ENCODE measurements around the gene EVA1A.
A peak's percentile ranks its signal among the peaks of the same experiment; 100 is the strongest.

EVA1A gene

DNA sequence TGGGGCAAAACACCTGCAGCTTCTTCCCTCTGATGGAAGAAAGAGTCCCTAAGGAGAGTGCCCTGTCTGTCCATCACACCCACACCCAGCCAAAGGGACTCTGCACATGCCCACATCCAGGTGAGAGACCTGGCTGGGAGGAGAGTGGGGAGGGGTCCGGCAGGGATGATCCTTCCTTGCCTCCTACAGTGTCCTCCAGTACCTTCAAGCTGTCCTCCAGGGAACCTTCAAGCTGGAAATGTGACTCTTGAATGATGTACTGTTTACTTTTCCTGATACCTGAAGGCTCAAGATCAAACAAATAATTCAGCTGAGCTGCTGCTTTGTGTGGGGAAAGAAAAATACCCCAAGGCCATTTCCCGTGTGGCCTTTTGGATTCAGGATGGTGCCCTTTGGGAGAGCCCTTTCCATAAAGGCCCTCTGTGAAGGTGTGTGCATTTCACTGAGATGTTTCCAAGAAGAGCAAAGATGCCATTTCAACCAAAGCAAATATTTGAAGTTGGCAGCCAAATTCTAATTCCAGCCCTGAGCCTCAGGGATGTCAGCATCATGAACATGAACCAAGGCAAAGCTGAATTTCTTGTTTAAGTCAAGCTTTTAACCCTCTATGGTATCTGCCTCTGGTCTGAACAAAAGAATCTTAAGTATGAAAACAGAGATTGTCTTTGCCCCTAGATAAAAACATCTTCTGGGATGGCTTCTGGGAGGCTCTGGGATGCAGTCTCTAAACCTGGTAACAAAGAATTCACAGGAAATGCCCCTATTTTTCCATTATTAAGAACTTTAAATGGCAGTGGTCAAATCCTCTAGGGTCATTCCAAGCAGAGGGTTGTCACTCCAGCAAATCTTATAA lies 11.1 kb downstream of the EVA1A start:
- no peak for DNase-seq (ENCODE audit: low read depth)
- H3K9ac ChIP-seq (ENCODE audit: low read length): no peak overlapping the region
- H3K4me1 ChIP-seq (ENCODE audit: control insufficient read depth, insufficient read depth, low read length): peaks cover 8% of the 10 kb centered on the region
- no peaks in the 10 kb centered on the region for H3K36me3 ChIP-seq (ENCODE audit: control insufficient read depth, insufficient read depth, low read length, severe bottlenecking)
- no peaks in the 10 kb centered on the region for H3K27me3 ChIP-seq (replicated peaks; ENCODE audit: control insufficient read depth, insufficient read depth, low read length)
- H3K4me3 ChIP-seq (ENCODE audit: low read length): no peak overlapping the region
- no peaks in the 10 kb centered on the region for H3K9me3 ChIP-seq (ENCODE audit: control insufficient read depth, low read length)

DNA sequence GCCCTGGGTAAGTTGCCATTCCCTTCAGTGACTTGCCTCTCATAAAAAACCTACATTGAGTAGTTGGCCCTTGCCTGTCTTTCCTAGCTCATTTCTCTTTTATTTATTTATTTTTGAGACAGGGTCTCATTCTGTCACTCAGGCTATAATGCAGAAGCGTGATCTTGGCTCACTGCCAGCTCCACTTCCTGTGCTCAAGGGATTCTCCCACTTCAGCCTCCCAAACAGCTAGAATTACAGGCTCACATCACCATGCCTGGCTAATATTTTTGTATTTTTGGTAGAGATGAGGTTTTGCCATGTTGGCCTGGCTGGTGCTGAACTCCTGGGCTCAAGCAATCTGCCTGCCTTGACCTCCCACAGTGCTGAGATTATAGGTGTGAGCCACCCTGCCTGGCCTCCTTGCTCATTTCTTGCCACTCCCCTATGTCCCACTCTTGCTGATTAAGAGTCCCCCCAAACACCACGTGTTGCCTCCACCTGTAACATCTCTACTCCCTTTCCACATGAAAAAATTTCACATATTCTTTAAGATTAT lies 12.6 kb downstream of the EVA1A start:
- H3K4me3 ChIP-seq (ENCODE audit: low read length): no peak overlapping the region
- H3K9me3 ChIP-seq (ENCODE audit: control insufficient read depth, low read length): no peaks in the 10 kb centered on the region
- peaks cover 2% of the 10 kb centered on the region for H3K4me1 ChIP-seq (ENCODE audit: control insufficient read depth, insufficient read depth, low read length)
- no peaks in the 10 kb centered on the region for H3K27me3 ChIP-seq (replicated peaks; ENCODE audit: control insufficient read depth, insufficient read depth, low read length)
- DNase-seq (ENCODE audit: low read depth): peak; percentile 41
- H3K9ac ChIP-seq (ENCODE audit: low read length): no peak overlapping the region
- no peaks in the 10 kb centered on the region for H3K36me3 ChIP-seq (ENCODE audit: control insufficient read depth, insufficient read depth, low read length, severe bottlenecking)

DNA sequence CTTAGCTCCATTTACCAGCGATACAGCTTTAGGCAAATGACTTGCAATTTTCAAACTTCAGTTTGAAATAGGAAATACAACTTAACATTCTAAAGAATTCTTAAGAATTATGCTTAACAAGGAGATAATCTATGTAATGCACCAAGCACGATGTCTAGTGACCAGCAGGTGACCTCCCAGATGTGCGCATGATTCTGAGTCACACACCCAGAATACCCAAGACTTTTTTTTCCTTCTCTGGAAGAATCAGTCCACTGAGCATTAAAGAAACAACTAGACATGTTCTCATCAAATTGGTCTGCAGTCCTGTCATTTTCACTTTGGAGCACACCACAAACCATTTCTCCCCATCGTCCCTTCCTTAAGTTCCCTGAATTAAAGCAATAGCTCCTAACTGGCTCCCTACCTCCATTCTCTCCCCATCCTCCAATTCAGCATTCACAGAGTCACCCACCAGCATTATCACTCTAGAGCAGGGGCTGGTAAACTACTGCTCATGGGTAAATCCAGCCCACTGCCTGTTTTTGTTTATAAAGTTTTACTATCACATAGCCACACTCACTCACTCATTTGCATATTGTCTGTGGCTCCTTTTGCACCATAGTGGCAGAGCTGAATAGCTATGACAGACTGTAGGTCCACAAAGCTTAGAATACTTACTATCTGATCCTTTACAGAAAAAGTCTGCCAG lies 13.2 kb downstream of the EVA1A start:
- no peaks in the 10 kb centered on the region for H3K27me3 ChIP-seq (replicated peaks; ENCODE audit: control insufficient read depth, insufficient read depth, low read length)
- H3K9ac ChIP-seq (ENCODE audit: low read length): no peak overlapping the region
- no peaks in the 10 kb centered on the region for H3K4me1 ChIP-seq (ENCODE audit: control insufficient read depth, insufficient read depth, low read length)
- DNase-seq (ENCODE audit: low read depth): peak; percentile 89
- H3K4me3 ChIP-seq (ENCODE audit: low read length): no peak overlapping the region
- H3K9me3 ChIP-seq (ENCODE audit: control insufficient read depth, low read length): no peaks in the 10 kb centered on the region
- H3K36me3 ChIP-seq (ENCODE audit: control insufficient read depth, insufficient read depth, low read length, severe bottlenecking): no peaks in the 10 kb centered on the region

DNA sequence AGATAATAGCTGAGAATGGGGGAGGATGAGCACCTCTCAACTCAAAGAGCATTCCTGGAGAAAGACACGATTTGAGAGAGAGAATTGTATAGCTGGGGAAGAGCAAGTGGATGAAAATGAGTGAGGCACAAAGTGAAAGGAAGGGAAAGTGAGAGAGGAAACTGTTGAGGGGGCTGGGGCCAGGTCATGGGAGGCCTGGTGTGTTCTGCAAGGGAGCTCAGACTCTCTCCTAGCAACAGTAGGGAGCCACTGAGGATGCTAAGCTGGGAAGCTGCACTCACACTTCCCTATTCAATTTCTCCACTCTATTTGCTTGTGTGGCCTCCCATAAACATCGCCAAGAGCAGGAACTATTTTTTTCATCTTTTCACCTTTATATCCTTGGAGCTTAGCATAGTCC lies 14.8 kb downstream of the EVA1A start:
- Histone ChIP-seq H3K9me3 (ENCODE audit: control insufficient read depth, low read length) (no peaks in the 10 kb centered on the region), H3K9ac (ENCODE audit: low read length) (no peak overlapping the region), H3K27me3 (replicated peaks; ENCODE audit: control insufficient read depth, insufficient read depth, low read length) (no peaks in the 10 kb centered on the region), H3K4me1 (ENCODE audit: control insufficient read depth, insufficient read depth, low read length) (no peaks in the 10 kb centered on the region), H3K36me3 (ENCODE audit: control insufficient read depth, insufficient read depth, low read length, severe bottlenecking) (no peaks in the 10 kb centered on the region), H3K4me3 (ENCODE audit: low read length) (no peak overlapping the region)
- DNase-seq (ENCODE audit: low read depth): no peak

DNA sequence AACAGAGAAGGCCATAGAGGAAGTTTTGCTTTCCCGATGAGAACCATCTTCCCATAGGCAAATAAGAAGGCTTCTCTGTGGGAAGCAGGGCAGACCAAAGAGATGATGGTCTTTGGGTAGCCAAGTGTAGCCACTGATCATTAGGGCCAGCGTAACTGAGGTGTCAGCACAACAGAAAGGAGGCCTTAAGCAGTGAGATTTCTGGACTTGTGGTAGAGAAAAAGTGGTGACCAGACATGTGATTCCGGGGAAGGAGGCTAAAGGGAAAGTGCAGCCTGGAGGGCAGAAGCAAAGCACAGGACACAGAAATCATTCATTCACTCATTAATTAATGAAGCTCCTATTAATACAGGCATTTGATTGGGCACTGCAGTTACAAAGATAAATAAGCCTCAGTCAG lies 15.4 kb downstream of the EVA1A start:
- Histone ChIP-seq H3K4me1 (ENCODE audit: control insufficient read depth, insufficient read depth, low read length) (no peaks in the 10 kb centered on the region), H3K27me3 (replicated peaks; ENCODE audit: control insufficient read depth, insufficient read depth, low read length) (no peaks in the 10 kb centered on the region), H3K36me3 (ENCODE audit: control insufficient read depth, insufficient read depth, low read length, severe bottlenecking) (no peaks in the 10 kb centered on the region), H3K9ac (ENCODE audit: low read length) (no peak overlapping the region), H3K9me3 (ENCODE audit: control insufficient read depth, low read length) (no peaks in the 10 kb centered on the region), H3K4me3 (ENCODE audit: low read length) (no peak overlapping the region)
- DNase-seq (ENCODE audit: low read depth): no peak

DNA sequence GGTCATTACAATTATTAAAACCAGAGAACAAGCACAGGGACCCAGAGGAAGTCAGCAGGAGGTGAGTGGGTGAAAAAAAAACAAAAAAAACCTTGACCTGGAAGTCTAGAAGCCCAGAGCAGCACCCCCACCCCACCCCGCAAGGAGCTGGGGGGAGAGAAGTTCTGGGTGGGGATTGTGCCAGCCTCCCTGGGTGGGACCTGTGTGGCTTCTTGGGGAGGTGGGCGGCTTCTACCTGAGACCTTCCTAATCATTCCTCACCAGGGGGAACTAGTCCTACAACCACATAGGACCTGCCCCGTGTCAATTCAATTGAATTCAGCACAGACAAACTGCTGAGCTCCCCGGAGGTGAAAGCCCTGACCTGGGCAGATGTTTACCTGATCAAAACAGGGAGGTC lies 17.3 kb downstream of the EVA1A start:
- Histone ChIP-seq H3K4me3 (ENCODE audit: low read length) (no peak overlapping the region), H3K36me3 (ENCODE audit: control insufficient read depth, insufficient read depth, low read length, severe bottlenecking) (no peaks in the 10 kb centered on the region), H3K27me3 (replicated peaks; ENCODE audit: control insufficient read depth, insufficient read depth, low read length) (no peaks in the 10 kb centered on the region), H3K9ac (ENCODE audit: low read length) (no peak overlapping the region), H3K9me3 (ENCODE audit: control insufficient read depth, low read length) (no peaks in the 10 kb centered on the region), H3K4me1 (ENCODE audit: control insufficient read depth, insufficient read depth, low read length) (no peaks in the 10 kb centered on the region)
- no peak for DNase-seq (ENCODE audit: low read depth)

DNA sequence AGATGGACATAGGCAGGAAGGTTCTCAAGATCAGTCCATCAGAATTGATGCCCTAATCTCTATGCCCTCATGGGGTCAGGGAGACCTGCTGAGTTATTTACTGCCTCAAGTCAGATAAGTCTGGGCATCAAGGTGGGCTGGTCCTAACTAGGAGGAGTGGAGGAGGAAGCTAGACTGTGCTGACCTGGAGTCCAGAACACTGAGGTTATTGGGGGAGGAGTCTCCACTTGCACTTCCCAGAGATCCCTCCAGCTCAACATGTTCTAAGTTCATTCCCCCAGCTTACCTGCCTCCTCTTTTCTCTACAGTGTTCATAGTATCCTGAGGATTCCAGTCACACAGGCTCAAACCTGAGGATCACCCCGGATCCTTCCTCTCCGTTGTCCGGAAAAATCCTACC lies 19.3 kb downstream of the EVA1A start:
- H3K4me1 ChIP-seq (ENCODE audit: control insufficient read depth, insufficient read depth, low read length): no peaks in the 10 kb centered on the region
- no peak for DNase-seq (ENCODE audit: low read depth)
- H3K9ac ChIP-seq (ENCODE audit: low read length): no peak overlapping the region
- H3K27me3 ChIP-seq (replicated peaks; ENCODE audit: control insufficient read depth, insufficient read depth, low read length): no peaks in the 10 kb centered on the region
- H3K9me3 ChIP-seq (ENCODE audit: control insufficient read depth, low read length): no peaks in the 10 kb centered on the region
- no peak overlapping the region for H3K4me3 ChIP-seq (ENCODE audit: low read length)
- no peaks in the 10 kb centered on the region for H3K36me3 ChIP-seq (ENCODE audit: control insufficient read depth, insufficient read depth, low read length, severe bottlenecking)

DNA sequence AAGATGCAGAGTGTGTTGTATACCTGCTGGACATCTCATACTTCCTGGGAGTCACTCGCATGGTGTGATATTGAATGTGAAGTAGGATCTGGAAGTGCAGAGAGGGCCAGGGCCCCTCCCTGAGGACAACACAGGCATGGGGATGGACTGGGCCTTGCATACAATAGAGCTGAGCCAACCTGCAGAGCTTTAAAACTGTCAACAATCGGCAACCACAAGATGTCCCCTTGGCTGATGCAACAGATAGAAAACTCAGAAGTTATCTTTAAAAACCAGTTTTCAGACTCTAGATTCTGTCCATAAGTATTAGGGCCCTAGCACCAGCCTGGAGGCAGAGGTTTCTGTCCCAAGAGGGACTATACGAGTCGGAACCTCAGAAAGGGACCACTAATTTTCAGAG lies 19.7 kb downstream of the EVA1A start:
- no peaks in the 10 kb centered on the region for H3K4me1 ChIP-seq (ENCODE audit: control insufficient read depth, insufficient read depth, low read length)
- H3K36me3 ChIP-seq (ENCODE audit: control insufficient read depth, insufficient read depth, low read length, severe bottlenecking): no peaks in the 10 kb centered on the region
- no peaks in the 10 kb centered on the region for H3K27me3 ChIP-seq (replicated peaks; ENCODE audit: control insufficient read depth, insufficient read depth, low read length)
- peak; percentile 28 for DNase-seq (ENCODE audit: low read depth)
- H3K9ac ChIP-seq (ENCODE audit: low read length): no peak overlapping the region
- no peak overlapping the region for H3K4me3 ChIP-seq (ENCODE audit: low read length)
- H3K9me3 ChIP-seq (ENCODE audit: control insufficient read depth, low read length): no peaks in the 10 kb centered on the region

DNA sequence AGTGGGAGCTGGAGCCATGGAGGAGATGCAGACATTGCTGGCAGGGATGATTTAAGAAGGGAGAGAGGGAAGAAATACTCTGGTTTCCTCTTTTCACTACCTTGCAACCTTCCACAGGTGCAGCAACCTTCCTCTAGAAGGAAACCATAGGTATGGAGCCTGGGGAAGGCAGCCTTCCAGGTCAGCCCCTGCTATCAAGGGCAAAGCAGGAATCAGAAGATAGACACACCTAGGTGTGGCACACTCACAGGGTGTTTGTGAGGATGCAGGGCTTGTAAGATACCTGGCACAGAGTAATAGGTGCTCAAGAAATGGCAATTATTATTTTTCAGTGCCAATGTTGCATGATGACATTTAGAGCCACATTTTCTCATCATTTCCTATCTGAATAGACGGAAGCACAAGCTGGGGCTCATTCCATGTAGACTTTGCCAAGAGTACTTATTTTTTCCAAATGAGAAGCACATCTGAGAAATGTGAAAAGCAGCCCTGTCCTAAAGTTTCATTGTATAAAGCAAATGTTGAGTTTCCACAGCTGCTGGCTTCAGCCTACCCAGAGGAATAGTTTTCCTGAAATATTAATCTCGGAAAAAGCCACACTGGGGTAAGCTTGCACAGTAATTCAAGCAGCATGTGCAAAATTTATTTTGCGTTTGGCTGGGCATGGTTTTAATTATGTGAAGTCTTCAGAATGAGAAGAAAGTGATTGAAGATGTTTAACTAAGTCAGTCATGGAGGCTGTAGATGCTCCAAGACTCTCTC lies 20.6 kb downstream of the EVA1A start:
- Histone ChIP-seq H3K9ac (ENCODE audit: low read length) (no peak overlapping the region), H3K9me3 (ENCODE audit: control insufficient read depth, low read length) (no peaks in the 10 kb centered on the region), H3K4me1 (ENCODE audit: control insufficient read depth, insufficient read depth, low read length) (no peaks in the 10 kb centered on the region), H3K27me3 (replicated peaks; ENCODE audit: control insufficient read depth, insufficient read depth, low read length) (no peaks in the 10 kb centered on the region), H3K4me3 (ENCODE audit: low read length) (no peak overlapping the region), H3K36me3 (ENCODE audit: control insufficient read depth, insufficient read depth, low read length, severe bottlenecking) (no peaks in the 10 kb centered on the region)
- peak; percentile 88 for DNase-seq (ENCODE audit: low read depth)

DNA sequence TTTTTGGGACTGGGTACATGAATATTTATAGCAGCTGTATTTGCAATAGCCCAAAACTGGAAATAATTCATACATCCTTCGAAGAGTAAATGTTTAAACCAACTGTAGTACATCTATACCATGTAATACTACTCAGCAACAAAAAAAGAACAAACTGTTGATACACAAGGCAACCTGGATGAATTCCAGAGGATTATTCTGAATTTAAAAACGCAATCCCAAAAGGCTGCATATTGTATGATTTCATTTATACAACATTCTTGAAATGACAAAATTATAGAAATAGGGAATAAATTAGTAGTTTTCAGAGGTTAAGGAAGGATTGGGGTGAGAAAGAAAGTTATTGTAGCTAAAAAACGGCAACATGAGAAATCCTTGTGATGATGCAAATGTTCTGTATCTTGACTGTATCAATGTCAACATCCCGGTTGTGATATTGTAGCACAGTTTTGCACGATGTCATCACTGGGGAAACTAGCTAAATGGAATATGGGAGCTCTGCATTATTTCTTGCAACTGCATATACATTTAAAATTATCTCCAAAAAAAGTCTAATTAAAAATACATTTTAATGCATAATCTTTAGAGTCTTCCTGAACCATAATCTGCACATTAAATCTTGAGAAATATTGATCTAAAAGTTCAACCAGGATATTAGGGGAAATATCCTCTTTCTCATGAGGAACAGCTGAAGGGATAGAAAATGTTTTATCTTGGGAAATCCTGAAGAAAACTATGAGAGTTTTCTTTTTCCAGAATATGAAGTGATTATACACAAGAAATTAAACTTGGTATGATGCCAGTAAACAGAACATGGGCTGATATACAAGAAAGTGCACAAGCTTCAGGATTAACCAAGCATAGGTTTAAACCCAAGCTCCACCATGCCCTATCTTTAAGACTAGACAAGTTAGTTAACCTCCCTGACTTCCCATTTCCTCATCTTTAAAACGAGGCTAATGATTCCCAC lies 21.9 kb downstream of the EVA1A start:
- Histone ChIP-seq H3K4me3 (ENCODE audit: low read length) (no peak overlapping the region), H3K9ac (ENCODE audit: low read length) (no peak overlapping the region), H3K36me3 (ENCODE audit: control insufficient read depth, insufficient read depth, low read length, severe bottlenecking) (no peaks in the 10 kb centered on the region), H3K9me3 (ENCODE audit: control insufficient read depth, low read length) (no peaks in the 10 kb centered on the region), H3K27me3 (replicated peaks; ENCODE audit: control insufficient read depth, insufficient read depth, low read length) (no peaks in the 10 kb centered on the region), H3K4me1 (ENCODE audit: control insufficient read depth, insufficient read depth, low read length) (no peaks in the 10 kb centered on the region)
- DNase-seq (ENCODE audit: low read depth): no peak
